NCI-H1417 treated with DMSO at 0.1 percent for 48 hours (cell line): ENCODE measurements around the gene PHF21A.

Experiments
- DNase-seq: peaks from one replicate; lab custom pipeline; 2025; lab: John Stamatoyannopoulos, UW

The PHF21A gene

DNA sequence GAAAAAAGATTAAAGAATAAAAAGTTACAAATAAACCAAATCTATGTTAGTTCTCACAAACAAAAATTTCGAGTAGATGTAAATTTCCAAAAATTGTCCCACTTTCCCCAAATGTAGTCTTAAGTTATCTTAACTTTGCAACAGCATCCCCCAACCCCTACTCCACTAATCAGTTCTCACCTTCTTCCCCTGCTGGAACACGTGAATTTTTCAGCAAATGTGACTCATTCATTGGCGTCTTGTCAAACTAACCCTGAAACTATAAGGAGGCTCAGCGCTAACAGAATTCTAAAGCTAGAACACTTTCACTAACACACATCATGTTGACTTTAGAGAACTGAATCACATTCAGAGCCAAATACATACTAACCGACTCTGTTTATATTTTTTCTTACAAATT, 46.1 kb downstream of the PHF21A start:
- no peak for DNase-seq

DNA sequence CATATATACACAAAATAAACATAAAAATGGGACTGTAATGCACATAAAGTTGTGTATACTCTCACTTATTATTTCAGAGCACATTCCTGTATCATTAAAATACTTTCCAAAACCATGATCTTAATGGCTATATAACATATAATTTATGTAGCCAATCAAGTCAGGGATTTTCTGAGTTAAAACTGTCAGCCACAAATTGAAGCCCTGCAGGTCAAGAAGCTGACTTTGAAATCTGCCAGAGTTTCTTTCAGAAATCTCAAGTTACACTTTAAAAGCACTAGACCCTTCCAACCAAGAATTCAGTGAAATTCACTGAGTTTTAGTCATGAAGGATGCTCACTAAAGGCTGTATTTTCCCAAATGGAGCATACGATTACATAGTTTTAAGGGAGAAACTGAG, 47.6 kb downstream of the PHF21A start:
- no peak for DNase-seq

- DNase-seq: no peak
Observed at GRCh38 chr11:46072172-46072964, 48.9 kb downstream of the PHF21A start.

GRCh38 chr11:46071091-46071490, 50.2 kb downstream of the PHF21A start:
- no peak for DNase-seq

DNA sequence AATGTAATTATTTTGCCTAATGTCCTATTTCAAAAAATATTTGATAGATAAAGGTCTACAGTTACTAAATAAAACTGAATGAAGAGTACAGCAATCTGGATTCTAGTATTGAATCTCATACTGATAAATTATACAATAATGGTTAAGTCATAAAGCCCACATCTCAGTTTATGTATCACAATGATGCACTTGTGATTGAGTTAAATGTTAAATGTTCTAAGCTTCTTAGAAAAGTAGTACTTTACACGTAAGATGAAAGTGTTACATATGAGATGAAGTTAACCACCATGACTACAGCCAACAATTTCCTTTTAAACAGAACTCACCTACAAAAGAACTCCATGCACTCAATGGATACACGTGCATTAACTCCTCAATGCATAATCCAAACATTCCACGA, 51.7 kb downstream of the PHF21A start:
- no peak for DNase-seq

DNA sequence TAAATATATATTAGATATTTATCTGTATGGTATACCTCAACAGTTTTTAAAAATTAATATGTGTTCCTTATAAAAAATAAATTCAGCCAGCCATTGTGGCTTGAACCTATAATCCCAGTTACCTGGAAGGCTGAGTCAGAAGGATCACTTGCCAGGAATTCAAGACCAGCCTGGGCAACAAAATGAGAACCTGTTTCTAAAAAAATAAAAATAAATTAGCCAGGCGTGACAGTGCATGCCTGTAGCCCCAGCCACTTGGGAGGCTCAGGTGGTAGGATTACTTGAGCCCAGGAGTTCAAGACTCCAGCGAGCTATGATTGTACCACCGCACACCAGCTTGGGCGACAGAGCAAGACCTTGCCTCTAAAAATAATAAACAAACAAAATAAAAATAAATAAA, 54.9 kb downstream of the PHF21A start:
- no peak for DNase-seq

GRCh38 chr11:46065681-46066080, 55.6 kb downstream of the PHF21A start:
- DNase-seq: no peak

GRCh38 chr11:46064221-46064620, 57.0 kb downstream of the PHF21A start:
- no peak for DNase-seq

DNA sequence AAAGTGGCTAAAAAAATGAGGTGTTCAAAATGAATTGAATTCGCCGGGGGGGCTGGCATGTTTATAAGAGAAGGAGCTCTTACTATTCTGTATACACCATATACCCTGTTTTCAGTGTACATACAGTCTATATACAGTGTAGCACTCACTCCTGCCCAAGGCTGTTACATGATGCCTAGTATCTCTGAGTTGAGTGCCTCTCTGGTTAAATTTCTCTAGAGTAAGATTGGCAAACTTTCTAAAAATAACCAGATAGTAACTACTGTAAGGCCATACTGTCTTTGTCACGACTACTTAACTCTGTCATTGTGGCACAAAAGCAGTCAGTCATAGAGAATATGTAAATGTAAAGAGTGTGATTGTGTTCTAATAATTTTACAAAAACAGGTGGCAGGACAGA, 58.1 kb downstream of the PHF21A start:
- DNase-seq: no peak

DNA sequence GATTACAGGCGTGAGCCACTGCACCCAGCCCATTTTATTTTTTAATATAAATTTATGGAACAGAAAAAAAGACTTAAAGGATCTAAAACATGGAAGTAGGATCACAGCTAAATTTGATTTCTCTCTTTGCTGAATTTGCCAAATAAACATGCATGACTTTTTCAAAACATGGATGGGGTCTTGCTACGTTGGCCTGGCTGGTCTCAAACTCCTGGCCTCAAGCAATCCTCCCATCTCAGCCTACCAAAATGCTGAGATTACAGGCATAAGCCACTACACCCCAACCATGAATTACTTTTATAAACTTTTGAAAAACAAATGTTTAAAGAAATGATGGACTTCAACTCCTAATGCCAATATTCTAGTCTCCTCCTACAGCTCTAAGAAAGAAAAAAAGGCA, 61.2 kb downstream of the PHF21A start:
- DNase-seq: no peak

GRCh38 chr11:46057489-46057888, 63.8 kb downstream of the PHF21A start:
- no peak for DNase-seq

- no peak for DNase-seq
Observed at GRCh38 chr11:46055371-46055770, 65.9 kb downstream of the PHF21A start.

DNA sequence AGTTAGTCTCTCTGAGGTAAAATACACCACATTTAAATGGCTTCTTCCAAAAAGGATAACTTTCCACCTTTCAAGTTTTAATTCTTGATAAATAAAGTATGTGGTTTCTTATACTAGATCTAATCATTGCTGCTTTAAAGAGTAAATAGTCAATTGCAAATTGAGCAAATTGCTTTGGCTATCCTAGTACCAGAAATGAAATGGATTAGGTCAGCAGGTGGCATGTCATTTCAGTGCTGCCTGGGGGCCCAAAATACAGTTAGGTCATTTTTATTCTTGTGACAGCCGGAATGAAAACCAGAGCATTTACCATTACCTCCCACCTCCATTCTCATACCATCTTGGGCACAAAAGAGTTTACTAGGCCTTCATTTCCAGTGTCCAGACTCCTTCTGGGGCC, 70.2 kb downstream of the PHF21A start:
- DNase-seq: no peak

DNA sequence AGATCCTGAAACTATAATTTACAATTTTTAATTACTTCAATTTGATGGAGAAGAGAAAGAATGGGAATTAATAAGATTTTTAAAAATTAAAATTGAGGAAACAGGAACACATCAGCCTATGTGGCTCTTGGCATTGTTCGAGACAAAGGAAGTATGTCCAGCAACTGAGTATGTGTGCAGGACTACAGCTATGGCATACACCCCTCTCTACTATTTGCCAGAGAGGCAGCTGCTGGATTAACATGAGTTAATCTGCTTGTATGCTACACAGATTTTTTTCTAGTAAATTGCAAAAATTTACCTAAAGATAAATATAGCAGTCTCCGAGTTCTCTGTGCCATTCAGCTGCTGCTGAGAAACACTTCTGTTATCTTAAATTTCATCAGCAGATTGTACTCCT, 70.6 kb downstream of the PHF21A start:
- no peak for DNase-seq

DNA sequence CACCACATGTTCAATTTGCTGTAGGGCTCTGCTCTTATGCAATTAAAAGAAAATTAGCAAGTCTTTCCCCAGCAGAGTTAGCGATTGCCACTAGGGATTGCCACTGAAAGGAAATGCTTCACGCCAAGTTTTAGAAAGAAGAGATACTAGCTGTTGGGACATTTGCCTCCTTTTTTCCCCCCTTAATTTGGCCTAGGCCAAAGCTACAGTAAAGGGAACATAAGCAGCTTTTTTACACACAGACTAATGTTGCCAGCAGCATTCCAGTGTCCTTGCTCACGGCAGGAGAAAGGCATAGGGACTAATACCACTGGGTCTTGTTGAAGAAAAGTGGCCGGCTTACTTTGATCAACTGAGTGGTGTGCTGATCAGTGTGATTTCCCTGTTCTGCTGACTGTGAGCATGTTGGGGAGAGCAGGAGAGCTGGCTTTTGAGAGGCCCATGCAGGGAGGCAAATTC, 71.2 kb downstream of the PHF21A start:
- DNase-seq: no peak

DNA sequence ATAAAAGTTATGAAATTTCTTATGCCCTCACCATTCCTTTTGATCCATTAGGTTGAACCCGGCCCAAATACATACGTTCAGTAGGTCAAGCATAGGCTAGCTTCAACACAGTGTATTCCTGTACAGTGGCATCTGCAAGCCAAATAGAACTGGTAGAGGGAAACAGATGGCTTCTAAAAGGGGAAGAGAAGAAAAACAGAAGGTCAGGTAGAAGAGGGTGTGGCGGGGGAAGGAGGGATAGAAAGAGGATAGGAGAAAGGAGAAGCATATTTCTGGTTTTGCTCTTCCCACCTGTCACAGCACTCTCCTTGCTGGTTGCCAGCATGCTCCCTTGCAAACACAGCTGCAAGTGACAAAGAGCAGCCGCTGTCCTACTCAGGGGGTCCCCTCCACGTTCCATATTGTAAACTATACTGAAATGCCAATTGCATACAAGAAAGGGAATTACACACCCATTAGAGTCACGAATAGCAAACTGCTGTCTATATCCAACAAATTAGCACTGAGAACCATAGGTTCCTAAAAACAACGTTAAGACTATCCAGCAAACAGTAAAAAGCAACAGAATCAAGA, 71.8 kb downstream of the PHF21A start:
- no peak for DNase-seq

GRCh38 chr11:46048198-46048597, 73.1 kb downstream of the PHF21A start:
- DNase-seq: no peak

DNA sequence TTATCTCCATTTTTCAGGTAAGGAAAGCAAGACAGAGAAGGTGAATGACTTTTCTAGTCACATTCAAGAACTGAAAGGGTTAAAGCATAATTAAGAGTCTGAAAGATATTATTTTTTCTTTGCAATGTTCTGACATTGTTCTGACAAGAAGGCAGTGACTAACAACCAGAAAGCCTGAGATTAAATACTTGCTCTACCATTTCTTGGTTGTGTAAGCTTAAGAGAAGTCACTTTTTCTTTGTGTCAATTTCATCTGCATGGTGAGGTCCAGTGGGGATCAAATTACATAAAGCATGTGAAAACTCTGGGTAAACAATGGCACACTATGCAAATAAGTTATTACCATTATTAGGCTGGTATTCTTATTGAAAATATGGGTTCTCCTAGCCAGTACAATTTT, 73.7 kb downstream of the PHF21A start:
- DNase-seq: no peak

DNA sequence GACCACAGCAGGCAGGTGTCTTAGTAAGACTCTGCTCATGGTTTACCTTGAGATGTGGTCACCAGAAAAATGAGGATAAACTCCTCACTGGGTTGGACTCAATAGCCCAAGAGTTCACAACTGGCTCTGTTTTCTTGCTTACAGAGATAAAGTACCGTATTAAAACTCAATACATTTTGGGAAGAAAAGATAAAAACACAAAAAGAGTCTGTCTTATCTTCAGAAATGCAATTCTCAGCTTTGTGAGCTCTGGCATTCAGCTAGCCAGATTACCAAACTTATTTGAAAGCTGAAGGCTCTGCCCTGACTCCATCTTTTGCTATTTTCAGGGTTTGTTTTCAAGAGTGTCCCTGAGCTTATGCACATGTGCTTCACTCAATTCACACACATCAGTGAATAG, 75.4 kb downstream of the PHF21A start:
- DNase-seq: no peak

- DNase-seq: no peak
Observed at GRCh38 chr11:46044601-46045000, 76.7 kb downstream of the PHF21A start.

DNA sequence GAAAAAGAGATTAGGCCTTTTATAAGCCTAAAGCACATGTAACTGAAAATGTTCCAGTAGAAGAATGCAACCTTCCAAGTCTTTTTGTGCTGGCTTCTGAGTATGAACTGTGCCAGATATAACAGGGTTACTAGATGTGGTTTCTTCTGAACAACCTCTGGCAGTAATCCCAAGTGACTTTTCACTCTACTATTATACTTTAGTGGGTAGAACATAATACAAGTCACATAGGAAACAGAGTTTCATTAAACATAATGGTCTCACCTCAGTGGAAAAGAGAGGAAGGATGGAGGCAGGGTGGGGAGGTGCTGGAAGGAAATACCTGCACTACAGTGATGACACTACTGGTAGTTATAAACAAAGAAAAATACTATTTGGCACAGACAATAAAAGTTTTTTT, 81.3 kb downstream of the PHF21A start:
- no peak for DNase-seq

- no peak for DNase-seq
Observed at GRCh38 chr11:46038529-46038928, 82.7 kb downstream of the PHF21A start.

DNA sequence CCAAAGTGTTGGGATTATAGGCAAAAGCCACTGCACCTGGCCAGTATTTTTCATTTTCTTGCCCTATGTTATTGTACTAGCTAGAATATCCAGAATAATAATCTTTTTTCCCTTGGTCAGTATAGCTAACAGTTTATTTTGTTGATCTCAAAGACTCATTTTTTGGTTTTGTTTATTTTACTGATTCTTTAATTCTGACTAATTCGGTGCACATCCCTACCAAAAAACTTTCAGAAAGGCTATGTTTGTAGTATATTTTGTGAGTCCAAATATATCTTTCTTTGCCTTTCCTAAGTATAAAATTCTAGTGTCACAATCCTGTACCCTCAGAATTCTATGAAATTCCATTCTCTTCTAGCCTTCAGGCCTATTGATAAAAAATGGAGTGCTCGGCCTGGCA, 84.3 kb downstream of the PHF21A start:
- no peak for DNase-seq

GRCh38 chr11:46036009-46036408, 85.2 kb downstream of the PHF21A start:
- DNase-seq: no peak
